GM12801 (cell line): ENCODE measurements around the gene TTLL8.

ENCODE experiments used
- TF ChIP-seq, protein P1 (sequence below): IDR thresholded peaks from one replicate; pipeline ENCODE4 v1.5.1; 2011; ENCODE audit warnings: control low read depth; ENCODE audit not compliant: insufficient read length; ENCODE audit errors: extremely low read depth

The TTLL8 gene

DNA sequence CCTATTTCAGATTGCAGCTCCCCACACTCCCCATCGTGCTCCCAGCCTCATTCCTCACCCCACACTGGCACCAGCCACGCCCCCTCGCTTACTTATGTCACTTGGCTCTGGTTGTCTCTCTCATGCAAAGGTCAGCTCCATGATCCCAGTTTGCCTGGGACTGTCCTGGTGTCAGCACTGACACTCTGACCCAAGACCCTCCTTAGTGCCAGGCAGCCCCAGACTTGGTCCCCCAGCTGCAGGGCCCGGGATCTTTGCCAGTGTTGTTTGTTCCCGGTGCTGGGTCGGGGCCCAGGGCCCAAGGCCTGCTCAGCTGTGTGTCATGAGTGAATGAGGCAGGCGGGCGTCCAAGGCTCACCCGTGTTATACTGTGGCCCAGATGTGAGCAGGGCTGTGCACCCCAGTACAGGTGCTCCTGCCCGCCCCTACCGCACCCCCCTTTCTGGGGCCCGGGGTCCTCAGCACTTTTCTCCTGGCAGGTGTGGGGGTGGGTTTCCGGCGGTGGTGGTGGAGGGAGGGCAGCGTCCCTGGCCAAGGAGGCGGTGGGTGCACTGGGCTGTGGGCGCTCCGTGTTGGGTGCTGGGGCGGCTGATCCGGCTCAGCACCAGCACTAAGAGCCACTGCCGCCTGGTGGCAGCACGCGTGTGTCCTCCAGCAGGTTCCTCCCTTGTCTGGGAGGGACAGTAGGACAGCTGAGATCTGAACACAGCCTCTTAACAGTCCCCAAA is 65.0 kb downstream of the TTLL8 start:
- TF ChIP-seq, protein P1, sequence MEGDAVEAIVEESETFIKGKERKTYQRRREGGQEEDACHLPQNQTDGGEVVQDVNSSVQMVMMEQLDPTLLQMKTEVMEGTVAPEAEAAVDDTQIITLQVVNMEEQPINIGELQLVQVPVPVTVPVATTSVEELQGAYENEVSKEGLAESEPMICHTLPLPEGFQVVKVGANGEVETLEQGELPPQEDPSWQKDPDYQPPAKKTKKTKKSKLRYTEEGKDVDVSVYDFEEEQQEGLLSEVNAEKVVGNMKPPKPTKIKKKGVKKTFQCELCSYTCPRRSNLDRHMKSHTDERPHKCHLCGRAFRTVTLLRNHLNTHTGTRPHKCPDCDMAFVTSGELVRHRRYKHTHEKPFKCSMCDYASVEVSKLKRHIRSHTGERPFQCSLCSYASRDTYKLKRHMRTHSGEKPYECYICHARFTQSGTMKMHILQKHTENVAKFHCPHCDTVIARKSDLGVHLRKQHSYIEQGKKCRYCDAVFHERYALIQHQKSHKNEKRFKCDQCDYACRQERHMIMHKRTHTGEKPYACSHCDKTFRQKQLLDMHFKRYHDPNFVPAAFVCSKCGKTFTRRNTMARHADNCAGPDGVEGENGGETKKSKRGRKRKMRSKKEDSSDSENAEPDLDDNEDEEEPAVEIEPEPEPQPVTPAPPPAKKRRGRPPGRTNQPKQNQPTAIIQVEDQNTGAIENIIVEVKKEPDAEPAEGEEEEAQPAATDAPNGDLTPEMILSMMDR = no peak

DNA sequence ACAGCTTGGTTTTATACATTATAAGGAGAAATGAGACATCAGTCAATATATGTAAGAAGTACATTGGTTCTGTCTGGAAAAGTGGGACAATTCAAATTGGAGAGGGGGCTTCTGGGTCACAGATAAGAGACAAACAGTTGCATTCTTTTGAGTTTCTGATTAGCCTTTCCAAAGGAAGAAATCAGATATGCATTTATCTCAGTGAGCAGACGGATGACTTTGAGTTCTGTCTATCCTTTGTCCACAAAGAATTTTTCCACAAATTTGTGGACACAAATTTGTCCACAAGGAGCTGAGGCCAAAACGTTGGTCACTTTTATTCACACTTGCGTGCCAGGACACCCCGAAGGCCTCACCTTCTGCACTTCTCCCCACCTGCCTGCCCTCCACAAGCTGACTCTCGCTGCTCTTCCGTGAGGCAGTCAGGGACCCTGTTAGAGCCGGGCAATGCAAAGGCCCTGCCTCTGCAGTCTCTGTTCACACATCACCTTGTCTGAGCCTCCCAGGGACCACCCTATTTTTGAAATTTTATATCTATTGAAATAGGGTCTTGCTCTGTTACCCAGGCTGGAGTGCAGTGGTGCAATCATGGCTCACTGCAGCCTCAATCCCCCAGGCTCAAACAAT is 66.1 kb downstream of the TTLL8 start:
- TF ChIP-seq, protein P1 = no peak

DNA sequence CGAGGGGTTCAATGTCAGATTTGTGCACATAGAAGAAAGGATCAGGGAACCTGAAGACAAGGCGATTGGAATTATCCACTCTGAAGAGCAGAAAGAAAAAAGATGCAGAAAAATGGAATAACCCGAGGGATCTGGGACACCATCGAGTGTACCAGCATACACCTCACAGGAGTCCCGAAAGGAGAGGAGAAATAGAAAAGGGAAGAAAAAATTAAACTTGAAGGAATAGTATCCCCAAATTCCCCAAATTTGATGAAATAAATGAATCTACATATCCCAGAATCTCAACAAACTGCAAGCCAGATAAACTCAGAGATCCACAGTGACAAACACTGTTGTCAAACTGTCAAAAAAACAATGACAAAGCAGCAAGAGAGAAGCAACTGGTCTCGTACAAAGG is 66.9 kb downstream of the TTLL8 start:
- TF ChIP-seq, protein P1 = no peak

DNA sequence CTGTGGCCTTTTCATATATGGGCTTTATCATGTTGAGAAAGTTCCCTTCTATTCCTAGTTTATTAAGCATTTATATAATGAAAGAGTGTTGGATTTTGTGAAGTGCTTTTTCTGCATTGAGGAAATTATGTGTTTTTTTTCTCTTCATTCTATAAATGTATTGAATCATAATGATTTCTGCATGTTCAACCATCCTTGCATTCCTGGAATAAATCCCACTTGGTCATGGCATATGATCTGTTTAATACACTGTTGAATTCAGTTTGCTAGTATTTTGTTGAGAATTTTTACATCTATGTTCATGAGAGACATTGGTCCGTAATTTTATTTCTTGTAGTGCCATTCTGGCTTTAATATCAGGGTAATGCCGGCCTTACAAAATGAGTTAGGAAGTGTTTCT is 71.8 kb downstream of the TTLL8 start:
- TF ChIP-seq, protein P1 = no peak

DNA sequence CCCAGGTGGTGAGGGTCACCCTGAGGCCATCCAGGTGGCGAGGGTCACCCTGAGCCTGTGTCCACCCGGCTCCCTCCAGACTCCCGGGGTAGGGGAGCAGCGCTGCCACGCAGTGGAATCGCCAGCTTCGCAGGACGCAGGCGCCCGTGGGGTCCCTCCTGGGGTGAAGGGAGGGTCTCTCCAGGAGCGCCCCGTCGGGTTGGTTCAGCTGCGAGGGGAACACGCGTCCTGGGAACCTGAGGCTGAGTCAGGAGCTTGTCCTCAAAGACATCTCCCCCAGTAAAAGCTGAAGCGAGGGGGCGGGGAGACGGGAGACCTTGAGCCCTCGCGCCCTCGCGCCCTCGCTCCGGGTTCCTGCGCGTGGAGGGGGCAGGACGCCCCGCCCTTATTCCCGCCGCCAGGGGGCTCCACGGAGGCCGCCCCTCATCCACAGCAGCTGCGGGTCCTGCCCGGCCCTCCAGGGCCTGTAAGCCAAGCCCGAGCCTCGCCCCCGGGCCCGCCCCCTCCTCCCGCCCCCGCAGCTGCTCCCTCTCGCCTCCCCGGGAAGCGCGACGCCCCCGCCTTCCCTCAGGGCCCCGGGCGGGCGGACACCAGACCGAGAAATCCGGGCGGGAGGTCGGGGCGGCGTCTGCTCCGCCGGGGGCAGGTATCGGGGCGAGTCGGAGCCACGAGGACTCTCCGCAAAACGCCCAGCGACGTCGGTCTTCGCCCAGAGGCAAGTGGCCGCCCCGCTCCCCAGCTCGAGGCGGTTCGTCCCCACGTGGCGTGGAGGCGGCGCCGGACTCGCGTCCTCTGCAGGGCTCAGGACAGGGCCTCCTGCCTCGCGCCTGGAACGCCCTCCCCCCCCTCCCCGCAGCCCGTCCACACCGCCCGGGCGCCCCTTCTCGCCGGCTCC is 74.7 kb downstream of the TTLL8 start:
- TF ChIP-seq, protein P1 = no peak

DNA sequence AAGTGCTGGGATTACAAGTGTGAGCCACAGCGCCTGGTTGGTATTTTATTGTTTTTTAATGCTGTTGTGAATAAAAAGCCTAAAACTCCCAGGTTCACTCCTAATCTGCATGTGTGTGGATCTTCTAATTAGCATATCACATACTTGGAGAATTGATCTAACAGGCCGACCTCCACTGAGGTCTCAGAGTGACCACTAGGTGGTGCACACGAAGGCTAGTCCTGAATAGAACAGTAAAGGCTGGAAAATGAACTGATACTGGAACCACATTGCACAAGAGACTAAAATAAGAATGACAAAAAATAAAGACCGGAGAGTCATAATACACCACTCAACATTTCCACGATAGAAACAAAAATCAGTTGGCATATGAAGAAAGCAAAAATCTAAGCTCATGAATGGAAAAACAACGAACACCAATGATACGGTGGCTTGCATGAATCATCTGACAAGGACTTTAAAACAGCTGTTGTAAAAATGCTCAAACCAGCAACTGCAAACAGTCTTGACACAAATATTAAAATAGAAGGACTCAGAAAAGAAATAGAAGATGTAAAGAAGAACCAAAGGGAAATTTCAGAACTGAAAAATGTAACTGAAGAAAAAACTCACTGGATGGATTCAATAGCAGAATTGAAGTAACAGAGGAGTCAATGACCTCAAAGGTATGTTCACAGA is 78.4 kb downstream of the TTLL8 start:
- TF ChIP-seq, protein P1 = no peak

DNA sequence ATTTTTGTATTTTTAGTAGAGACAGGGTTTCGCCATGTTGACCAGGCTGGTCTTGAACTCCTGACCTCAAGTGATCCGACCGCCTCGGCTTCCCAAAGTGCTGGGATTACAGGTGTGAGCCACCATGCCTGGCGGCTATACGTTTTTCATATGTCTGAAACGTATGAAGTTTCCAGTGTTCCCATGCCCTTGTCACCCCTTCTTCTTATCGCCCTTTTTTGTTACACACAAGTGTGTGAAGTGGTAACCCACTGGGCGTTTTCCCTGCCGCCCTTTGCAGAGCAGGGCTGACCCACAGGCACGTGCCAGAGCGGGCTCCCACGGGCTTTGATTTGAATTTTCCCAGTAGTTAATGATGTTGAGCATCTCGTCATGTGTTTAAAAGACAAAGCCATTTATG is 80.5 kb downstream of the TTLL8 start:
- TF ChIP-seq, protein P1 = no peak
